ENCODE results near the gene OSBPL10. TPM values are rescaled to one million over a fixed set of nuclear protein-coding genes. Genes with fewer than 3 reads are reported as not detected.

OSBPL10 gene
- total and polyA plus RNA-seq, 2 of the 8 experiments (the other 6 are each of a cell fraction or from before 2014, with no cell fraction given): 26.2 to 86.7 TPM

GRCh38 chr3:31768479-31769125 lies 212.5 kb downstream of the OSBPL10 start (continued):
- TF ChIP-seq PHF8 (conservative IDR thresholded peaks at IDR 0.05; ENCODE audit: low read depth, low read length) (no peak), CBX5 (IDR thresholded peaks at IDR 0.05; ENCODE audit: low read depth, low read length) (no peak), NRF1 (IDR thresholded peaks at IDR 0.05; ENCODE audit: low read depth, low read length) (no peak)
